ENCODE data around the gene LBHD1. TPM values are rescaled to one million over a fixed set of nuclear protein-coding genes. Genes with fewer than 3 reads are reported as not detected.

LBHD1 gene
- total and polyA plus RNA-seq, 2 of the 13 experiments (the other 11 are each of a cell fraction or from before 2014, with no cell fraction given): 3.2 to 3.7 TPM

DNA sequence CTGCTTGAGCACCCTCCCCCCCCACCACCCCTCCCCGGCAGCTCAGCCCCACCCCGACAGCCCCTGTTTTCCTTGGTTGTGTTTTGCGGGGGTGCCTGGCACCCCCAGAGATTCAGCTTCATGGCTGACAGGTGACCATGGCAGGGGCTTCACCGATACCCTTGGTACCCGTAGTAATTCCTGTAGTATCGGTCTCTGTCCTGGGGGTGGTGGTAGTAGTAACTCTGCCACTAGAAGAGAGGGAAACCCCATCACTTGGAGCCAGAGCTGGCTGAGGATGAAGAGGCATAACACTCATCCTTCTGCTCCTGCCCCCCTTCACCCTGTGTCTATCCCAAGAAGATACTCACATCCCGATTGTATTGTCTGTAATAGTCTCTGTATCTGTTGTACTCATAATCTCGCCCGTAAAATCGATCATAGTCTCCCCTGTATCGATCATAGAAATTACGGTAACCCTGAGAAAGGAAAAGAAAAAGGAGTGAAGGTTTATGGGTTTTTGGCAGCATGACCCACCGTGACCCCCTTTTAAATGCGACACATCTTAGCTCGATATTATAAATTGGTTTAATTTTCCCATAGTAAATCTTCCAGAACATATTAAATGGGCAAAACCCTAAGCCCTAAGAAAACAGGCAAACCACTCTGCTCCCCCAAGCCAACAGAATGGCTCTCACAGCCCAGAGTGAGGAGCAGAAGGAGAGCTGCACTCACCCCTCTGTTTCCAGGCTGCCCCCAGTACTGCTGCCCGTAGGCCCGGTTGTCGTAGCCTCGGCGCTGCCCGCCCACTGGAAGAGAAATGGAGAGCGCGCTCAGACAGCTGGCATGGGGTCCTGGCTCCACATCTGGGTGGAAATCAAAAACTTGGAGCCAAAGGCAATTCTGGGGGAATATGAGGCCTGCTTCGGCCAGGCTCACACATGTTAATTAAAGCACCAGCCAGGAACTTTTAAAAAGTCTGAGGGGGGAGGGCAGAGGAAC is 43.4 kb upstream of the LBHD1 start:
- CTCF ChIA-PET (ENCODE audit: low intra/inter-chr PET ratio, low total read pairs): no interaction called here
- intact Hi-C loops (cut with micrococcal nuclease; ENCODE audit: unreplicated experiment): no loop called here

DNA sequence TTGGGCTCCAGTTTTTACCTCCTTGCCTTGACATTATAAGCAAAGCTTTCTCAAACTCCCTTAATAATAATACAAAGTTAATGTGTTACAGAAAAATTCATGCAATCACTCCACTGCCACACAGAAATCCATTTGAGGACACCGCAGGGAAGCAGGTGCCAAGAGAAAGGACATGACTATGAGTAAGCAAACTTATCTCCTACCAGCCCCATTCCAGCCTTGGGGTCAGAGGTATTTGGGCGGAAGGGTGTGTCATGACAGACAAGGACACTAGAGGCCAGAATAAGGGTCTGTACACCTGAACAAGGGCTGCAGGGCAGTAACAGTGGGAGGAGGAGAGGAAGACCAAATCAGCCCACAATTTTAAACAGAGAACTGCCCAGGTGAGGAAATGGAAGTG is 41.3 kb upstream of the LBHD1 start:
- no peak for FAIRE-seq
- H3K36me3 ChIP-seq (replicated peaks in 1 of 2; ENCODE audit: control insufficient read depth in 1 of 2, insufficient read depth in 2 of 2, low read length in 2 of 2): peaks cover 27 to 90% of the 10 kb centered on the region in 2 experiments
- H3K4me3 ChIP-seq (replicated peaks in 1 of 3; ENCODE audit: insufficient read depth in 1 of 3, low read depth in 2 of 3, low read length in 3 of 3): no peak overlapping the region
- no peak overlapping the region for H2AFZ ChIP-seq (ENCODE audit: low read length)
- ChIA-PET CTCF (ENCODE audit: low intra/inter-chr PET ratio, low total read pairs) (no interaction called here), POLR2A (interaction anchor here (1.3 to 1.5 kb wide), 2 partner anchors 14 to 60 kb away, joined by 3 read pairs; partner anchors contain the start of genes HNRNPUL2 and INTS5)
- 87% methylated on average over 2 of the region's 2 CpGs for WGBS (ENCODE audit: low lambda C conversion rate)
- no peaks in the 10 kb centered on the region; the same call in 1 of the 2 replicates for H4K20me1 ChIP-seq (ENCODE audit: insufficient read depth, low read length)
- H3K4me2 ChIP-seq (ENCODE audit: low read depth, low read length): no peak overlapping the region
- DNase-seq (ENCODE audit: low spot score): no peak
- peaks cover 5% of the 10 kb centered on the region for H3K79me2 ChIP-seq (ENCODE audit: insufficient read depth, low read length)
- H3K4me1 ChIP-seq (ENCODE audit: insufficient read depth, low read length): no peaks in the 10 kb centered on the region
- in situ Hi-C loops (cut with HindIII; ENCODE audit: extremely low pct_ligation_motif_present, low pct_unique_long_range_greater_than_20kb) (no loop called here), intact Hi-C loops (cut with micrococcal nuclease; ENCODE audit: unreplicated experiment) (no loop called here)
- peak; percentile 43 for ATAC-seq
- H3K27me3 ChIP-seq (ENCODE audit: control insufficient read depth in 1 of 2, insufficient read depth in 2 of 2, low read length in 2 of 2): no peaks in the 10 kb centered on the region
- BruUV-seq (replicated peaks): TSS peak; percentile 25
- no peaks in the 10 kb centered on the region for H3K9me3 ChIP-seq (ENCODE audit: low read length)
- TF ChIP-seq POLR2AphosphoS5 (IDR thresholded peaks at IDR 0.05; ENCODE audit: low read depth, low read length) (peak; percentile 20; the same call in 1 of the 2 replicates), ZNF251 (CRISPR knock-in tag; IDR thresholded peaks at IDR 0.05) (no peak), FOSL2 (CRISPR knock-in tag; IDR thresholded peaks at IDR 0.05) (0 out of 2 replicates have a peak, but pooled peaks have one; percentile 11)
- peak overlapping the region; percentile 30 for H3K27ac ChIP-seq (ENCODE audit: extremely low read length, insufficient read depth, low read length)
- H3K9ac ChIP-seq (ENCODE audit: insufficient read depth, low read depth, low read length): no peak overlapping the region

More for the DNA sequence above, 43.4 kb upstream of the LBHD1 start:
- no peak overlapping the region for H3K4me3 ChIP-seq (replicated peaks in 1 of 3; ENCODE audit: insufficient read depth in 1 of 3, low read depth in 2 of 3, low read length in 3 of 3)
- peak; percentile 34; the same call in 1 of the 3 replicates for ATAC-seq
- H3K27ac ChIP-seq (ENCODE audit: extremely low read length, insufficient read depth, low read length): no peak overlapping the region
- H3K9ac ChIP-seq (ENCODE audit: insufficient read depth, low read depth, low read length): no peak overlapping the region
- 97% methylated on average over 23 of the region's 24 CpGs for WGBS (ENCODE audit: low lambda C conversion rate)
- TF ChIP-seq TRIM24 (CRISPR knock-in tag; IDR thresholded peaks at IDR 0.05) (no peak), ZBTB1 (CRISPR knock-in tag; IDR thresholded peaks at IDR 0.05; ENCODE audit: borderline replicate concordance) (no peak), SSRP1 (CRISPR knock-in tag; IDR thresholded peaks at IDR 0.05) (no peak), NFKBIZ (CRISPR knock-in tag; IDR thresholded peaks at IDR 0.05) (no peak)
- TF ChIP-seq, protein P1, sequence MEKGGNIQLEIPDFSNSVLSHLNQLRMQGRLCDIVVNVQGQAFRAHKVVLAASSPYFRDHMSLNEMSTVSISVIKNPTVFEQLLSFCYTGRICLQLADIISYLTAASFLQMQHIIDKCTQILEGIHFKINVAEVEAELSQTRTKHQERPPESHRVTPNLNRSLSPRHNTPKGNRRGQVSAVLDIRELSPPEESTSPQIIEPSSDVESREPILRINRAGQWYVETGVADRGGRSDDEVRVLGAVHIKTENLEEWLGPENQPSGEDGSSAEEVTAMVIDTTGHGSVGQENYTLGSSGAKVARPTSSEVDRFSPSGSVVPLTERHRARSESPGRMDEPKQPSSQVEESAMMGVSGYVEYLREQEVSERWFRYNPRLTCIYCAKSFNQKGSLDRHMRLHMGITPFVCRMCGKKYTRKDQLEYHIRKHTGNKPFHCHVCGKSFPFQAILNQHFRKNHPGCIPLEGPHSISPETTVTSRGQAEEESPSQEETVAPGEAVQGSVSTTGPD (CRISPR knock-in tag; IDR thresholded peaks at IDR 0.05): no peak
- FAIRE-seq: no peak
- DNase-seq (ENCODE audit: low spot score): no peak
- BruUV-seq (replicated peaks): no TSS peak
- no peaks in the 10 kb centered on the region; the same call in 1 of the 2 replicates for H4K20me1 ChIP-seq (ENCODE audit: insufficient read depth, low read length)
- peaks cover 11% of the 10 kb centered on the region for H3K79me2 ChIP-seq (ENCODE audit: insufficient read depth, low read length)
- no peak overlapping the region for H3K4me2 ChIP-seq (ENCODE audit: low read depth, low read length)
- H3K4me1 ChIP-seq (ENCODE audit: insufficient read depth, low read length): no peaks in the 10 kb centered on the region
- H3K27me3 ChIP-seq (ENCODE audit: control insufficient read depth in 1 of 2, insufficient read depth in 2 of 2, low read length in 2 of 2): no peaks in the 10 kb centered on the region
- H3K9me3 ChIP-seq (ENCODE audit: low read length): no peaks in the 10 kb centered on the region
- no peak overlapping the region for H2AFZ ChIP-seq (ENCODE audit: low read length)
- in situ Hi-C loops (cut with HindIII; ENCODE audit: extremely low pct_ligation_motif_present, low pct_unique_long_range_greater_than_20kb): no loop called here
- POLR2A ChIA-PET: interaction anchor here (1.8 kb wide), 1 partner anchor 12 kb away, joined by 6 read pairs; the partner anchor contains the start of gene HNRNPUL2
- peaks cover 32 to 91% of the 10 kb centered on the region in 2 experiments for H3K36me3 ChIP-seq (replicated peaks in 1 of 2; ENCODE audit: control insufficient read depth in 1 of 2, insufficient read depth in 2 of 2, low read length in 2 of 2)

All from HepG2 (cell line).